Pericardium fibroblast (primary cell): Measurements from ENCODE around the gene SCN11A. TPM values are rescaled to one million over a fixed set of nuclear protein-coding genes. Genes with fewer than 3 reads are reported as not detected.

ENCODE experiments used
- total RNA-seq: library from RNA; depleted of rRNA; stranded (reverse); fragments of >200 nt; gene quantifications from 2 replicates; pipeline ENCODE4 v1.2.3, GENCODE V29; 2015

SCN11A gene
- 0.12 and 0.26 TPM in 2 replicates for total RNA-seq

DNA sequence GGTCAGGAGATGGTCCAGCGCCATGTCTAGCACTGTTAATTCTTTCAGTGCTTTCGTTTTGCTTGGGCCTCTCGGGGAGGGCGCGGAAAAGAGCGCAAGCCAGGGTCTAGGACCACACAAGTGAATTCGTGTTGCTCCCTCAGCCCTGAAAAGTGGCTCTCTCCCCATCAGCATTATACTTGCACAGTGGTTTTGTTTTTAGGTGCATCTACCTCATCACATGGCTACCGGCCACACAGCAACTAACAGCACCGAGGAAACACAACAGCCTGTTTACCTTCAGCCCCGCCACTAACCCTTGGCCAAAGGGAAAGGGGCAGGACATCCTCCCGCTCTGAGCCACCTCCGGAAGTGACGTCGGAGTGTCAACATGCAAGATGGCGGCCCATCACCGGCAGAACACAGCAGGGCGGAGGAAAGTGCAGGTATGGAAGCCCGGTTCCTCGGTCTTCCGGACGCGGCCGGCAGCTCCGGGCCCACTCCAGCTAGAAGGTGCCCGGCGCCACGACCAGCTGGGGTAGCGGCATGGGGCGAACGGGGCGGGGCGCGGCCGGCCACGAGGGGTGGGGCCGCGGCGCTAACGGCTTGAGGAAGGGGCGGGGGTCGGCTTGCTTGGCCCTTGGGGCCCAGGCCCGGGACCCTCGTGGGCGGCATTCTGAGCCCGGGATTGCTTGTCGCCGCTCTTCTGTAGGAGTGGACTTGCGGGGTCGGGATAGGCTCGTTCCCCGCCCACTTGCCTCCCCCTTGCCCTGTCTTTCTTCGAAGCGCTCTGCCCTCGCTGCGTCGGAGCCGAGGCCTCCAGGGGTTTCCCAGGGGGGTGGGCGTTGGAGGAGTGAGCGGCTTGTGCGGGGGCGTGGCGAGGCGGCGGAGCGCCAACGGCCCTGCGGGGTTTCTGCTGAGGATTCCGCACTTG lies at the start of gene SCN11A, which contains the start of gene WDR48:
SCN11A (minus strand) TSS at position 296 of the 913 bp plus-strand sequence. CDS start 101,582 bp downstream, outside the sequence.
WDR48 (plus strand) TSS at position 368 of the 913 bp plus-strand sequence; CDS start at position 378, 10 bp downstream.

Other genes starting within 250 kb of the SCN11A start
- not detected in 2 replicates for gene SCN10A, start 235.7 kb downstream of the SCN11A start, total RNA-seq
- 17.3 and 17.7 TPM in 2 replicates for gene WDR48, start 72 bp upstream of the SCN11A start, total RNA-seq
- gene GORASP1, start 55.7 kb upstream of the SCN11A start, total RNA-seq = 33.4 and 36.2 TPM in 2 replicates
- gene TTC21A, start 55.7 kb upstream of the SCN11A start, total RNA-seq = 0.93 and 2.5 TPM in 2 replicates
- 4.4 and 11.0 TPM in 2 replicates for gene CSRNP1, start 101.6 kb upstream of the SCN11A start, total RNA-seq
- gene XIRP1, start 140.7 kb upstream of the SCN11A start, total RNA-seq = 0.26 TPM in 1 of 2 replicates, not detected in the other
- not detected in 2 replicates for gene CX3CR1, start 228.1 kb upstream of the SCN11A start, total RNA-seq